ENCODE results near the gene ACSL1.

The ACSL1 gene, protein sequence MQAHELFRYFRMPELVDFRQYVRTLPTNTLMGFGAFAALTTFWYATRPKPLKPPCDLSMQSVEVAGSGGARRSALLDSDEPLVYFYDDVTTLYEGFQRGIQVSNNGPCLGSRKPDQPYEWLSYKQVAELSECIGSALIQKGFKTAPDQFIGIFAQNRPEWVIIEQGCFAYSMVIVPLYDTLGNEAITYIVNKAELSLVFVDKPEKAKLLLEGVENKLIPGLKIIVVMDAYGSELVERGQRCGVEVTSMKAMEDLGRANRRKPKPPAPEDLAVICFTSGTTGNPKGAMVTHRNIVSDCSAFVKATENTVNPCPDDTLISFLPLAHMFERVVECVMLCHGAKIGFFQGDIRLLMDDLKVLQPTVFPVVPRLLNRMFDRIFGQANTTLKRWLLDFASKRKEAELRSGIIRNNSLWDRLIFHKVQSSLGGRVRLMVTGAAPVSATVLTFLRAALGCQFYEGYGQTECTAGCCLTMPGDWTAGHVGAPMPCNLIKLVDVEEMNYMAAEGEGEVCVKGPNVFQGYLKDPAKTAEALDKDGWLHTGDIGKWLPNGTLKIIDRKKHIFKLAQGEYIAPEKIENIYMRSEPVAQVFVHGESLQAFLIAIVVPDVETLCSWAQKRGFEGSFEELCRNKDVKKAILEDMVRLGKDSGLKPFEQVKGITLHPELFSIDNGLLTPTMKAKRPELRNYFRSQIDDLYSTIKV

GRCh38 chr4:184825896-184826690 is at the start of gene ACSL1:
ACSL1 (minus strand) TSS chr4:184825968; CDS start chr4:184803514, 22,454 bp downstream.
- DNase-seq (ENCODE audit: low read depth in 2 of 2): peak; percentile 63 to 71

DNA sequence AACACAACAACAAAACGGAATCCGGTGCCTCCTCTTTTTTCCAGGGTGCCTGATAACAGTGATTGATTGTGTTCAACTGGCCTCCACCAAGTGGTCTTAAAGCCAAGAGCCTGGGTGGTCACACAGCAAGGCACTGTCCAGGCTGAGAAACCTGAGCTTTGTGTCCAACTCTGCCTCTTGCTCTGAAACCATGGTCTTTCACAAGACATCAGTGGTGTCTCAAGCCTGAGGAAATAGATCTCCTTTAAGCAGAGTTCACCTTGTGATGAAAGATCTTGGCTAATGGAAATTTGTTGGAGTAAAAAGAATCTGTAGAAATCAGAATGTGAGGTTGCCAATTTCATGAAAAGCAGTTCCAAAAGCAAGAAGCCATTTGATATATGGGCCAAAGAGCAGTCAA is 47.3 kb upstream of the ACSL1 start:
- DNase-seq (ENCODE audit: low read depth in 2 of 2): no peak

- DNase-seq (ENCODE audit: low read depth in 2 of 2): no peak
Measured at GRCh38 chr4:184870718-184871117, 45.0 kb upstream of the ACSL1 start.

GRCh38 chr4:184868623-184869022 is 42.9 kb upstream of the ACSL1 start:
- DNase-seq (ENCODE audit: low read depth in 2 of 2): no peak

- no peak for DNase-seq (ENCODE audit: low read depth in 2 of 2)
Measured at GRCh38 chr4:184863916-184864315, 38.1 kb upstream of the ACSL1 start.

- no peak for DNase-seq (ENCODE audit: low read depth in 2 of 2)
Measured at GRCh38 chr4:184861047-184861446, 35.3 kb upstream of the ACSL1 start.

DNA sequence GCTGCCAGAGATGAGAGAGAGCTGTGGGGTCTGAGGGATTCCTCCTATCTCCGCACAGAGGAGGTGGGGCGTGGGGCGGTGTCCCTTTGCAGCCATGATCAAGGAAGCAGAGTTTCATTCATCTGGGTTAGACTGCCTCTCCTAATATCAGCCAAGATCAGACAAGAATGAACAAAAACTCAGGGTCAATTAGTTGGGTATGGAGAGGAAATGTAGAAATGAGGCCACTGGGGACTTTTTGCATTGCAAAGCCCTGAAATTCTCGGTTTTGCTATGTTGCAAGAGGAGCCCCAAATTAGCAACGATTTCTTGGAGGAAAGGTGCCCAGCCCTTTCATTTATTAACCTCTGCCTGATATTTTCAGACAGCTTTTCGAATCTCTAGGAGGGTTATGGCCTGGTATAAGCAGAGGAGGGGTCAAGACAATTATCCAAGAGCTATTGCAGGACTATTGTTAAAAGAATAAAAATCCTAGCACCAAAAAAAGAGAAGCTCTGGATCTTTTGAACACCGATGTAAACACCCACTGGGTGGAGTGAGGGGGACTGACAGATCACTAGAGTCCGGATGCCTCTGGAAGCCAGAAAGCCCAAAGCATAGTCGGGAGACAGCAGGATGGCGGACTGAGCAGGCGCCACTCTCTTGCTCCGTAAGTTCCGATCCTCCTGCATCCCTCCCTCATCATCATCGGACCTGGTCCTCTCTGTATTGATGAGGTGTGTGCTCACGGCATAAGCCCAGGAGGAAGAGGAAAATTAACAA is 34.4 kb upstream of the ACSL1 start:
- DNase-seq (ENCODE audit: low read depth in 2 of 2): no peak

GRCh38 chr4:184857441-184858121 is 31.8 kb upstream of the ACSL1 start:
- DNase-seq (ENCODE audit: low read depth in 2 of 2): no peak

- no peak for DNase-seq (ENCODE audit: low read depth in 2 of 2)
Measured at GRCh38 chr4:184856277-184856609, 30.5 kb upstream of the ACSL1 start.

- peak in 1 of 2 donors; percentile 10 for DNase-seq (ENCODE audit: low read depth in 2 of 2)
Measured at GRCh38 chr4:184854673-184855072, 28.9 kb upstream of the ACSL1 start.

DNA sequence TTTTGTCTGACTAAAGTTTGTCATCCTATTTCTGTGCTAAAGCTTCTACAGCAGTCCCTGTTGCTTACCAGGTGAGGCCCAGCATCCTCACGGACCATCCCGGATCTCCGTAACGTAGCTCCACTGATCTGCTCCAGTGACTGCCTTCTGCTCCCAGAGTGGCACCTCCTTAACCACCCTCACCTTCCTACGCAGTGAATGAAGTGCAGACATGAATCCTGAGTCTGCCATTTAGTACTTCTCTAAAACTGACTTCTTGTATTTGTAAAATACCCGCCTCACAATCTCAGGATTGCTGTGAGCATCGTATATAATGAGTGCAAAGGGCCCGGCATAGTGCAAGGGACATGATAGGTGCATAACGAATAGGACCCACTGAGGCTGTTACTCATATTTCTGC is 27.7 kb upstream of the ACSL1 start:
- DNase-seq (ENCODE audit: low read depth in 2 of 2): no peak

- no peak for DNase-seq (ENCODE audit: low read depth in 2 of 2)
Measured at GRCh38 chr4:184851886-184852285, 26.1 kb upstream of the ACSL1 start.

GRCh38 chr4:184851200-184851541 is 25.4 kb upstream of the ACSL1 start:
- DNase-seq (ENCODE audit: low read depth in 2 of 2): no peak

- DNase-seq (ENCODE audit: low read depth in 2 of 2): no peak
Measured at GRCh38 chr4:184850431-184851199, 24.8 kb upstream of the ACSL1 start.

GRCh38 chr4:184850018-184850417 is 24.2 kb upstream of the ACSL1 start:
- DNase-seq (ENCODE audit: low read depth in 2 of 2): no peak

GRCh38 chr4:184849185-184849584 is 23.4 kb upstream of the ACSL1 start:
- no peak for DNase-seq (ENCODE audit: low read depth in 2 of 2)

DNA sequence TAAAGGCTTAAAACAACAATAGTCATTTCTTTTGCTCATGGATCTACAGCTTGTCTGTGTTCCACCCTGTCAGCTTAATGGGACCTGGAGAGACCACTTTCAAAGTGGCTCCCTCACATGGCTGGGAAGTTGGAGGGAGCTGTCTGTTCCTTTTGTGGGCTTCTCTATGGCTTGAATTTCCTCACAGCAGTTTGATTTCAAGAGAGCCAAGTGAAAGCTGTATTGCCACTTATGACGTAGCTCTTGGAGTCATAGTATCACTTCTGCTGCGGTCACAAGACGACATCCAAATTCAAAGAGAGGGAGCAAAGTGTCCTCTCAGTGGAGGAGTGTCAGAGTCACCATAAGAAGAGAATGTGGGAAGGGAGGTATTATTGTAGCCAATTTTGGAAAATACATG is 22.7 kb upstream of the ACSL1 start:
- no peak for DNase-seq (ENCODE audit: low read depth in 2 of 2)

DNA sequence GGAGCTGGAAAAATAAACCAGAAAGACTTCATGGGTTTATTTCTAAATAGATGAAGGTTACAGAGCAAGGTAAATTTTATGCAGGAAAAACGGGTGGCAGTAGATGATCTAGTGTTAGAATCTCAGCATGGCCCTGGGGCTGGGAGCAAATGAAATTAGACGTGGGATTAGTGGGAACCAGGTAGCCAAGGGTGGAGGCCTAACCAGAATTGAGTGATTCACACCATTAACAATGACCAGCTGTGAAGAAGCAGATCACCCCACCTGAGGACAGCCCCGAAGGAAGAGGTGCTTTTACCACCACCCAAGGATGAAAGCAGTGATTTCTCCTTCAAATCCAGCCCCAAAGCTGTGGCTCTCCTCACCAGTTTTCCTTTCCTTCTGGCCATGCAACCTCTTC is 20.8 kb upstream of the ACSL1 start:
- DNase-seq (ENCODE audit: low read depth in 2 of 2): no peak

DNA sequence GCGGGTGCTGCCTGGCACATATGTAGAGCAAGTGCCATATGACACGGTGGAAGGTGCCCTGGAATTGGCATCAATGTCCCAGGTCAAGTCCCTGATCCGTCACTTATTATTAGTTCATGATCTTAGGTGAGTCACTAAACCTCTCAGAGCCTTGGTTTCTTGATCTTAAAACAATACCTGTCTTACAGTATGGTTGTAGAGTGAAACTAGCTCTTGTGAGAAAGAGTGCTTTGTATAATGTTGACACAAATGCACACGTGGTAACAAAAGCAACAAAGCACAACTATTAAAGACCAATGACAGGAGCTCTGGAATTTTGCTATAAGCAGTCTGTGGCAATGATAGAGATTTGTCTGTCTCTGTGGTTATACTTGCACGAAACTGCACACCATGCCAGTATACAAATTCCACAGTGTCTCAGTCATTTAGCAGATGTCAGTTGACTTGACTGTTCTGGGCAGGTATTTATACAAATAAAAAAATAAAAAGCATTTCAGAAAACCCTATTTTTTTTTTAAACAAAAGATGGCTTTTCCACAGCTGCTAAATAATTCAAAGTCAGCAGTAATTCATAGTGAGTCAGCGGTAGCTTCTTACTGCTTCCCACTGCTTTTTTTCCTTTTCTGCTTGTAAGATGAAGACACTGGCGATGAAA is 19.7 kb upstream of the ACSL1 start:
- no peak for DNase-seq (ENCODE audit: low read depth in 2 of 2)

DNA sequence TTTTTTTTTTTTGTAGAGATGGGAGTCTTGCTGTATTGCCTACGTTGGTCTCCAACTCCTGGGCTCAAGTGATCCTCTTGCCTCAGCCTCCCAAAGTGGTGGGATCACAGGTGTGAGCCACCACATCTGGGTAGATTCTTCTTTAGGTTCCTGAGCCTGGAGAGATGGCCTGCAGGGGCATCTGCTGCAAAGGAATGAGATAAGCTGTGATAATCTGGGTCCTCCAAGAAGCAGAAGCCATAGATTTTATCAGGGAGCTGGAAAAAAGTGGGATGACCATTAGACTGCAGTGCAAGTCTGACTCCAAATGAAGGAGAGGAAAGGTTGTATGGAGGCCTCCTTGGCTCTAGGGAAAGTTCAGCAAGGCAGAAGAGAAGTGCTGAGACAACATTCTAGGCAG is 19.0 kb upstream of the ACSL1 start:
- DNase-seq (ENCODE audit: low read depth in 2 of 2): no peak
